Measurements from ENCODE around the gene DDIT4L. TPM values are rescaled to one million over a fixed set of nuclear protein-coding genes. Genes with fewer than 3 reads are reported as not detected.

Gene DDIT4L, protein sequence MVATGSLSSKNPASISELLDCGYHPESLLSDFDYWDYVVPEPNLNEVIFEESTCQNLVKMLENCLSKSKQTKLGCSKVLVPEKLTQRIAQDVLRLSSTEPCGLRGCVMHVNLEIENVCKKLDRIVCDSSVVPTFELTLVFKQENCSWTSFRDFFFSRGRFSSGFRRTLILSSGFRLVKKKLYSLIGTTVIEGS
- total RNA-seq (2016; rRNA removed; fragmentation: Illumina TruSeq; extraction: Trizol) (not detected in 2 replicates), polyA plus RNA-seq (2011; rRNA removed) (not detected in 2 replicates), polyA minus RNA-seq (2011; rRNA and poly(A)+ RNA removed; ENCODE audit: low replicate concordance) (not detected in 2 replicates), Bru-seq, nascent RNA (not detected), BruChase-seq, experiment 1, labeled RNA remaining after a 6-hour chase (not detected), BruChase-seq, experiment 2, labeled RNA remaining after a 2-hour chase (not detected)
- not detected in 2 replicates for total RNA-seq (2016; cell fraction: cytosol; rRNA removed; fragmentation: Illumina TruSeq; extraction: Trizol; ENCODE audit: low read depth)
- total RNA-seq (2016; cell fraction: insoluble cytoplasmic fraction; rRNA removed; fragmentation: Illumina TruSeq; extraction: Trizol), result not detected in 2 replicates
- not detected in 2 replicates for total RNA-seq (2016; cell fraction: membrane; rRNA removed; fragmentation: Illumina TruSeq; extraction: Trizol)
- total RNA-seq (2016; cell fraction: nucleus; rRNA removed; fragmentation: Illumina TruSeq; extraction: Trizol), result not detected in 2 replicates
- polyA plus RNA-seq (2011; cell fraction: cytosol; rRNA removed), result not detected in 2 replicates
- polyA plus RNA-seq (2011; cell fraction: nucleus; rRNA removed), result not detected in 2 replicates
- polyA plus RNA-seq (2012), result not detected in 2 replicates
- not detected in 2 replicates for polyA plus RNA-seq (2016; cell fraction: cytosol; fragmentation: Illumina TruSeq; extraction: Trizol; ENCODE audit: low read depth)
- polyA plus RNA-seq (2016; cell fraction: insoluble cytoplasmic fraction; fragmentation: Illumina TruSeq; extraction: Trizol; ENCODE audit: low read depth), result not detected in 2 replicates
- polyA plus RNA-seq (2016; cell fraction: membrane; fragmentation: Illumina TruSeq; extraction: Trizol; ENCODE audit: low read depth), result not detected in 2 replicates
- not detected in 2 replicates for polyA plus RNA-seq (2016; cell fraction: nucleus; fragmentation: Illumina TruSeq; extraction: Trizol; ENCODE audit: insufficient read depth, low read depth)
- not detected in 2 replicates for polyA minus RNA-seq (2011; cell fraction: cytosol; rRNA and poly(A)+ RNA removed)
- polyA minus RNA-seq (2011; cell fraction: nucleus; rRNA and poly(A)+ RNA removed), result not detected in 2 replicates
- long read RNA-seq, experiment 1, result 0 reads
- long read RNA-seq, experiment 2, result 0 reads

DNA sequence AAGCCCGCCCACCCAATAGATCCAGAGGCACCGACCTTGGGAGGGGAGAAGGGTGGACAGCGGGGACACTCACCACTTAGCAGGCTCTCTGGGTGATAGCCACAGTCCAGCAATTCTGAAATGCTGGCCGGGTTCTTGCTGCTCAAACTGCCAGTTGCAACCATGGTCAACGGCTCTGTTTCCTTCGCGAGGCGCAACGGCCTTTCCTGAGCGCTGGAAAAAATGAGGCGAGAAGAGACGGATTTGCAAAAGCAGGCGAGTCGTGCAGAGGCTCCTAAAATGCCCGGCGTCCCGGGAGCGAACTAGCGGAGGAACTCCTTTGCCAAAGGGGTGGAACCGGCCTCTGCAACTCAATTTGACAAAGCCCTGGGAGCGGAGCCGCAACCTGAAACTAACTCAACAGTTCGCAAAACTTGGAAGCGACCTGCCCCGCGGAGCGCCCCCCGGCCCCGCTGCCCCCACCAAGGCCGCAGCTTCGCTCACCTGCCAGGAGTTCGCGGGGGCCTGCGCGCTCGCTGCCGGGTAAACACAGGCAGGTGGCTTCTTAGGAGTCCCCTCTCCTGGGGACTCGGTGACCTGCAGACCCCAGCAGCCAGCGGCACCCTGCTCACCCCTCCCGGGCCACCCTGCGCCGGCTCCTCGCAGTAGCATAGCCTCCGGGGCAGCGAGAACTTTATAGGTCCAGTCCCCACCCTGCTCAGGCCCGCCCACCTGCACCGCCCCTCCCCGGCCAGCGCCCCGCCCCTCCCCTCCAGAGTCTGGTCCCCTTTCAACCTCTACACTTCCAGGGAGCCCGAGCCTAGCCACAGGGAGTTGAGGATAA lies at the start of gene DDIT4L:
DDIT4L (minus strand) TSS at position 649 of the 823 bp plus-strand sequence; CDS start at position 164, 485 bp downstream.
- in situ Hi-C loops (cut with HindIII; ENCODE audit: extremely low pct_ligation_motif_present, low pct_unique_long_range_greater_than_20kb), result no loop called here
- no TSS peak for BruUV-seq (replicated peaks)
- Histone ChIP-seq H2AFZ (ENCODE audit: low read length) (no peak within 1 kb of the TSS), H3K4me2 (ENCODE audit: low read depth, low read length) (0 out of 2 replicates have a peak within 1 kb of the TSS, but pooled peaks have one; percentile 15), H3K27ac (ENCODE audit: extremely low read length, insufficient read depth, low read length) (no peak within 1 kb of the TSS), H3K4me1 (ENCODE audit: insufficient read depth, low read length) (no peaks in the 10 kb centered on the region), H3K79me2 (ENCODE audit: insufficient read depth, low read length) (no peaks in the 10 kb centered on the region), H4K20me1 (ENCODE audit: insufficient read depth, low read length) (no peaks in the 10 kb centered on the region), H3K27me3 (ENCODE audit: control insufficient read depth in 1 of 2, insufficient read depth in 2 of 2, low read length in 2 of 2) (peaks cover 0 to 25% of the 10 kb centered on the region in 2 experiments), H3K9ac (ENCODE audit: insufficient read depth, low read depth, low read length) (no peak within 1 kb of the TSS), H3K9me3 (ENCODE audit: low read length) (no peaks in the 10 kb centered on the region), H3K4me3 (replicated peaks in 1 of 3; ENCODE audit: insufficient read depth in 1 of 3, low read depth in 2 of 3, low read length in 3 of 3) (no peak within 1 kb of the TSS; a peak in 1 of 6 replicates), H3K36me3 (replicated peaks in 1 of 2; ENCODE audit: control insufficient read depth in 1 of 2, insufficient read depth in 2 of 2, low read length in 2 of 2) (no peaks in the 10 kb centered on the region)
- FAIRE-seq, result no peak
- DNase-seq (ENCODE audit: low spot score), result no peak
- no peak for TF ChIP-seq ATF7-NPFF (CRISPR knock-in tag; IDR thresholded peaks at IDR 0.05; ENCODE audit: low read depth)
- no peak for TF ChIP-seq MEF2D (CRISPR knock-in tag; IDR thresholded peaks at IDR 0.05)
- no peak for TF ChIP-seq CBX1 (IDR thresholded peaks at IDR 0.05; ENCODE audit: low read depth)
- ChIA-PET CTCF (ENCODE audit: low intra/inter-chr PET ratio, low total read pairs) (no interaction called here), POLR2A (no interaction called here)
- WGBS (ENCODE audit: low lambda C conversion rate), result 27% methylated on average over 31 of the region's 51 CpGs
- intact Hi-C loops (cut with micrococcal nuclease; ENCODE audit: unreplicated experiment), result no loop called here
- peak; percentile 69 for ATAC-seq
